Right lobe of liver (tissue), 6 donors: ENCODE data around the gene C8A. TPM values are rescaled to one million over a fixed set of nuclear protein-coding genes. Genes with fewer than 3 reads are reported as not detected.
A peak's percentile ranks its signal among the peaks of the same experiment; 100 is the strongest.

Source experiments
- ATAC-seq, 4 donors: fragments of 200-7000 bp; cut with Tn5 transposase; one replicate each; pipeline ENCODE4 v1.9.1; 2020; ENCODE audit warnings: mild to moderate bottlenecking in 4 of 4, moderate library complexity in 4 of 4
- DNase-seq, 3 donors: peaks; one replicate each; pipeline ENCODE4 v3.0.0-alpha.2; 2020
- H3K27ac ChIP-seq, 3 donors: fragments of 200-600 bp; one replicate each; pipeline ENCODE4 v1.8.0; 2022
- H3K27me3 ChIP-seq, 2 donors: fragments of 200-600 bp; one replicate each; pipeline ENCODE4 v1.8.0; 2022
- H3K36me3 ChIP-seq, 4 donors: fragments of 200-600 bp; sonication (generic) in 1 of 4; one replicate each; pipeline versions ENCODE4 v1.5.1 to v1.8.0; 2017 to 2022; ENCODE audit warnings: control low read depth in 1 of 4
- H3K4me1 ChIP-seq, 4 donors: fragments of 200-600 bp; sonication (generic) in 1 of 4; one replicate each; pipeline versions ENCODE4 v1.5.1 to v1.8.0; 2017 to 2022; ENCODE audit warnings: control low read depth in 1 of 4
- H3K4me3 ChIP-seq, 3 donors: fragments of 200-600 bp; one replicate each; pipeline ENCODE4 v1.8.0; 2022
- H3K9me3 ChIP-seq, 4 donors: fragments of 200-600 bp; sonication (generic) in 1 of 4; one replicate each; pipeline versions ENCODE4 v1.5.1 to v1.8.0; 2017 to 2022; ENCODE audit warnings: control low read depth in 1 of 4
- POLR2A ChIP-seq: fragments of 450-650 bp; IDR thresholded peaks from one replicate; pipeline ENCODE4 v1.6.1; 2017; ENCODE audit warnings: antibody characterized with exemption, mild to moderate bottlenecking
- WGBS: methylation state at CpG from one replicate; pipeline ENCODE4 v1.1.6; 2018; ENCODE audit warnings: low coverage, low lambda C conversion rate; ENCODE audit not compliant: insufficient coverage; ENCODE audit errors: missing lambda C conversion rate; 5-methylcytosine and 5-hydroxymethylcytosine counted together
- intact Hi-C, 2 donors: fragments of 100-400 bp; cut with DNase I; formaldehyde crosslinking; loops; one replicate each; pipeline versions ENCODE4 v1.11.2 to v1.14.1; 2022
- total RNA-seq, 6 experiments: library from RNA; depleted of rRNA in 2 of 6; stranded (reverse); fragments of >200 nt in 2 of 6; fragmentation: NEBNext Ultra II Directional in 3 of 6; extraction: Animal tissue kit (Norgen Biotek cat#: 25700) in 3 of 6; gene quantifications; one replicate each; pipeline versions ENCODE4 v1.1.0 to v1.2.4, GENCODE V29; 2016 to 2023
- TF ChIP-seq, protein P1 (sequence below), 4 donors: fragments of 200-600 bp in 3 of 4; fragments of 450-650 bp in 1 of 4; IDR thresholded peaks; one replicate each; pipeline versions ENCODE4 v1.5.1 to v1.8.0; 2016 to 2022; ENCODE audit warnings: antibody characterized with exemption in 4 of 4, mild to moderate bottlenecking in 2 of 4
- donor health status: DM: no; HTN: yes; CAD: no.
- donor health status: DM: no; HTN: no; CAD: no.
- donor health status: DM: no; HTN: no; CAD: no.
- donor health status: DM: no; HTN: yes; CAD: no.
- donor health status: DM: no; HTN: yes; CAD: no.

C8A gene
- total RNA-seq, 6 experiments from 2014 or later, result 177 to 432 (median 299) TPM

DNA sequence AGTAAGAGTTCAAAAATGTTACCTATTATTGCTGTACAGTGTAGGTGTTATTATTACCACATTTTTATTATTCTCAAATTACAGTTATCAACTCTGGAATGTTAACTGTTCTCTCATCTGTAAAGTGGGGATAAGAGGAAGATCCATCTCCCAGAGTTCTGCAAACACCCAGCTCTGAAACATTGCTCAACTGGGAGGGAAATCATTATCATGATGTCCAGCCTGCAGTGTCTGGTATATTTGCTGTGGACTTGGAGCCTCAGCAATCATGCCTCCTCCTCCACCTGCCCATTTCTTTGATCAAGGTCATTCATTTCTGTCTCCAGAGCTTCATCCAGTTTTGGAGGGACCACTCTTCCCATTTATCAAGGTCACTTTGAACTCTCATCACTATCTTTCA, 39.4 kb downstream of the C8A start:
- Histone ChIP-seq H3K4me1 (peaks cover 0 to 74% (median 18%) of the 10 kb centered on the region in 4 donors), H3K27me3 (no peaks in the 10 kb centered on the region), H3K9me3 (no peaks in the 10 kb centered on the region), H3K36me3 (no peaks in the 10 kb centered on the region), H3K4me3 (no peak overlapping the region), H3K27ac (peak overlapping the region in 2 of 3 donors; percentile 34 to 78)
- intact Hi-C loops, result no loop called here
- no peak for TF ChIP-seq POLR2A
- TF ChIP-seq, protein P1, sequence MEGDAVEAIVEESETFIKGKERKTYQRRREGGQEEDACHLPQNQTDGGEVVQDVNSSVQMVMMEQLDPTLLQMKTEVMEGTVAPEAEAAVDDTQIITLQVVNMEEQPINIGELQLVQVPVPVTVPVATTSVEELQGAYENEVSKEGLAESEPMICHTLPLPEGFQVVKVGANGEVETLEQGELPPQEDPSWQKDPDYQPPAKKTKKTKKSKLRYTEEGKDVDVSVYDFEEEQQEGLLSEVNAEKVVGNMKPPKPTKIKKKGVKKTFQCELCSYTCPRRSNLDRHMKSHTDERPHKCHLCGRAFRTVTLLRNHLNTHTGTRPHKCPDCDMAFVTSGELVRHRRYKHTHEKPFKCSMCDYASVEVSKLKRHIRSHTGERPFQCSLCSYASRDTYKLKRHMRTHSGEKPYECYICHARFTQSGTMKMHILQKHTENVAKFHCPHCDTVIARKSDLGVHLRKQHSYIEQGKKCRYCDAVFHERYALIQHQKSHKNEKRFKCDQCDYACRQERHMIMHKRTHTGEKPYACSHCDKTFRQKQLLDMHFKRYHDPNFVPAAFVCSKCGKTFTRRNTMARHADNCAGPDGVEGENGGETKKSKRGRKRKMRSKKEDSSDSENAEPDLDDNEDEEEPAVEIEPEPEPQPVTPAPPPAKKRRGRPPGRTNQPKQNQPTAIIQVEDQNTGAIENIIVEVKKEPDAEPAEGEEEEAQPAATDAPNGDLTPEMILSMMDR (IDR thresholded peaks at IDR 0.05), result no peak
- DNase-seq (no peak), ATAC-seq (peak; percentile 36 to 64 (median 58))

DNA sequence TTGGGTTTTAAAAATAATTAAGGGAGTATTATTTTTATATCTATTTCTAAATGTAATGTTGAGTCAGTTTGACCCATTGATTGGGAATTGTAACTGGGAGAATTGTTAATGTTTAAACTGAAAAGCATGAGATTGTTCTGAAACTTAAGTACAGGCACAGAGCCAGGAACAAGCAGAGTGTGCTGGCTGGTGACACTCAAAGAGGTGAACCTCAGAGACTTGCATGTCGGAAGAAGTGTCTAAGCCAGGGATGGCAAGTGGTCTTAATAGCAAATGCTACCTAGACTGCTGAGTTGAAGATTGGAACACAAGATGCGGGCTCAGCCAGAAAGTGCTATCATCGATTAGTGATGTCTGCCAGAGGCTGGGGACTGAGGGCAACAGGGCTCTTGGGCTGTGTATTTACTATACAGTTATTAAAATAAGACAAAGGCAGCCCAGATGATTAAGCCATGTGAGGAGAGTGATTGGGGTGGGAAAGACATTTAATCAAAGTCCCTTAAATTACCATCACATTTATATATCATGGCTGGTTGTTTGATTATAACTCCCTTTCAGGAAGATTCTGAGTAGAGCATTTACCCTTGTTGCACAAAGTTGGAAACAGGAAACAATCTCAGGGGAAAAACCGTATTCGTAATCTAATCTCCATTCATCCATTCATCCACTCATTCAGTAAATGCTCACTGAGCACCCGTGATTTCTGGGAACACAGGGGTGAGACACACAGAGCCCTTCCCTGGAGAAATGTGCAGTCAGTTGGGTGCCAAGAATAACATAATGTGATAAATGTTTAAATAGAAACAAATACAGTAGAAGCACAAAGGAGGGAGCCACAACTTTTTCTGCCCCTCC, 42.8 kb downstream of the C8A start:
- H3K27ac ChIP-seq, result peak overlapping the region; percentile 63 to 78 (median 78)
- intact Hi-C loops, result no loop called here
- TF ChIP-seq, protein P1 (IDR thresholded peaks at IDR 0.05), result no peak
- peak; percentile 42 for TF ChIP-seq POLR2A
- no peaks in the 10 kb centered on the region for H3K36me3 ChIP-seq
- H3K27me3 ChIP-seq, result no peaks in the 10 kb centered on the region
- H3K4me3 ChIP-seq, result no peak overlapping the region
- H3K4me1 ChIP-seq, result peaks cover 0 to 82% (median 19%) of the 10 kb centered on the region in 4 donors
- peak; percentile 57 to 74 (median 68) for ATAC-seq
- H3K9me3 ChIP-seq, result no peaks in the 10 kb centered on the region
- WGBS, result 24% methylated on average over 6 of the region's 6 CpGs
- peak in 1 of 3 donors; percentile 43 for DNase-seq

DNA sequence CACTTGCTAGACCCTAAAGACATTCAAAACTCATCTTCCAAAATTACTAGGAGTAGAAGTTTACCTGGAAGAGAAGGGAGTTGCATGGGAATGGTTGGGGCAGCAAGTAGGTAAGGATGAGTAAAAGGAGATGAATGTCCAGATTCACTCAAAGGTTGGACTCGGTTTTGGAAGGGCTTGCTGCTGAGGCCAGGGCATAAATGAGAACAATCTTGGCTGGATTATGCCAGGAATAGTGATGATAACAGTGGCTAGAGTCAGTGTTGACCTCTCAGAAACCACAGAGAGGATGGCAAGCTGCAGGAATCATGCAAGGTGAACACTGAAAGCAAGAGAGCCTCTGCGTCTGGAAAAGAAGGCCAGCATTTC, 43.4 kb downstream of the C8A start:
- H3K27me3 ChIP-seq, result no peaks in the 10 kb centered on the region
- TF ChIP-seq, protein P1 (IDR thresholded peaks at IDR 0.05), result no peak
- no peak for TF ChIP-seq POLR2A
- no peaks in the 10 kb centered on the region for H3K9me3 ChIP-seq
- H3K4me1 ChIP-seq, result peaks cover 0 to 86% (median 19%) of the 10 kb centered on the region in 4 donors
- H3K27ac ChIP-seq, result peak overlapping the region; percentile 63 to 78 (median 78)
- ATAC-seq (peak in 2 of 4 donors; percentile 5 to 12), DNase-seq (no peak)
- no peaks in the 10 kb centered on the region for H3K36me3 ChIP-seq
- WGBS, result 51% methylated on average over 2 of the region's 2 CpGs
- intact Hi-C loops, result no loop called here
- H3K4me3 ChIP-seq, result no peak overlapping the region

DNA sequence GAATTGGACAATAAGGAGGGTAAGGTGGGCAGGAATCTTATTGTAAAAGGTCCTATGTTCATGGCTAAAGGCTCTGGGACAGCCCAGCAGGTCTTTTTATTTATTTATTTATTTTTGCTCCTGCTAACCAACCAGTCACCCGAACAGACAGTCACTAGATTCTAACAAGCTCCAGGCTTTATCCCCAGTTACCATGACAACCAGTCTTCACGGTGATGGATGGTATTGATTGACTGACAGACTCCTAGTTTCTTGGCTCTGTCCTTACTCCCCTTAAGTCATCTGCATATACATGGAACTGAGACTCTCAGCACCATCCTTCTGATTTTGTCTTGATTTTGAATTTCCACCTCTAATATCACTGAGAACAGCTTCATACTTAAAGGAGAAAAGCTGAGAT, 44.3 kb downstream of the C8A start:
- Histone ChIP-seq H3K4me1 (peaks cover 0 to 86% (median 18%) of the 10 kb centered on the region in 4 donors), H3K27me3 (no peaks in the 10 kb centered on the region), H3K27ac (peak overlapping the region; percentile 17 to 78 (median 78)), H3K36me3 (peaks cover 0 to 3% (median 0%) of the 10 kb centered on the region in 4 donors), H3K9me3 (no peaks in the 10 kb centered on the region), H3K4me3 (no peak overlapping the region)
- 47% methylated on average over 2 of the region's 2 CpGs for WGBS
- ATAC-seq (no peak), DNase-seq (no peak)
- intact Hi-C loops, result no loop called here
- TF ChIP-seq POLR2A, result no peak
- TF ChIP-seq, protein P1 (IDR thresholded peaks at IDR 0.05), result no peak
